Adipocyte (in vitro differentiated cells): ENCODE data around the gene C1QTNF6.

Experiments used
- DNase-seq: peaks from one replicate; pipeline ENCODE4 v3.0.0-alpha.2; 2015; ENCODE audit warnings: low read depth
- H3K27me3 ChIP-seq: replicated peaks from 2 replicates; pipeline ENCODE4 v1.7.0; 2013; ENCODE audit warnings: mild to moderate bottlenecking, low read length, moderate library complexity; ENCODE audit not compliant: control insufficient read depth, insufficient read depth
- H3K36me3 ChIP-seq: 2 replicates; pipeline ENCODE4 v1.7.0; 2013; ENCODE audit warnings: low read length, mild to moderate bottlenecking, moderate library complexity; ENCODE audit not compliant: control insufficient read depth, insufficient read depth, severe bottlenecking
- H3K4me1 ChIP-seq: 2 replicates; pipeline ENCODE4 v1.7.0; 2013; ENCODE audit warnings: mild to moderate bottlenecking, low read length, moderate library complexity; ENCODE audit not compliant: control insufficient read depth, insufficient read depth
- H3K4me3 ChIP-seq: 2 replicates; pipeline ENCODE4 v1.7.0; 2013; ENCODE audit warnings: mild to moderate bottlenecking, low read length, moderate library complexity
- H3K9ac ChIP-seq: 2 replicates; pipeline ENCODE4 v1.7.0; 2013; ENCODE audit warnings: mild to moderate bottlenecking, low read length, moderate library complexity
- H3K9me3 ChIP-seq: 2 replicates; pipeline ENCODE4 v1.7.0; 2013; ENCODE audit warnings: mild to moderate bottlenecking, low read length, moderate library complexity; ENCODE audit not compliant: control insufficient read depth

Gene C1QTNF6

GRCh38 chr22:37169406-37169805 lies 18.6 kb downstream of the C1QTNF6 start:
- Histone ChIP-seq H3K36me3 (no peaks in the 10 kb centered on the region), H3K9ac (no peak overlapping the region), H3K9me3 (no peaks in the 10 kb centered on the region), H3K27me3 (no peaks in the 10 kb centered on the region), H3K4me1 (peaks cover 29% of the 10 kb centered on the region), H3K4me3 (no peak overlapping the region)
- DNase-seq = no peak

DNA sequence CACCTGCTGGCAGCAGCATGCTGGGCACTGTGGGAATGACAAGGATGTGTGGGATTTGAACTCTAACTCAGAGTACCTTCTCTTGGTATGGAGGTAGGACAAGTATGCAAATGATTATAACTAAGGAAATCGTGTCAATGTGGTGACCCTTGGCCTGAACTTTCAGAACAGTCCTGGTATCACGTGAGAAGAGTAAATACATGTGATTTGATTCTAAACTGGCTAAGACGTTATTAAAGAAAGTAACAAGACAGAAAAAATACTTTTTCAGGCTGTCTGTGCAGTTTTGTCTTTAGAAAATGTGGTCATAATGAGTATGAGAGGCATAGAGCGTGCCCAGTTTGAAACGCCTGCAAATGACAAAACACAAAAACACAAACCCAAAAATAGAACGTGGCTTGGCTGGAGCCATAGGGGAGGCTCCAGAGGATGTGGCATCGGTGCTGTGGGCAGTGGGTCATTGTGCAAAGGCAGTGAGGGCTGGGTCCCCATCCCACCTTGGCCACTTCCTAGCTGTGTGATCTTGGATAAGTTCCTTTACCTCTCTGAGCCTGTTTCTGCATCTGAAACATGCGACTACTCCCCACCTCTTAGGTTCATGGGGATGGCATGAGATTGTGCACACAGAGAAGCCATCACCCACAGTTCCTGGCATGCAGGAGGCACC lies 19.9 kb downstream of the C1QTNF6 start:
- Histone ChIP-seq H3K4me3 (no peak overlapping the region), H3K9ac (no peak overlapping the region), H3K9me3 (no peaks in the 10 kb centered on the region), H3K4me1 (peaks cover 16% of the 10 kb centered on the region), H3K27me3 (peaks cover 5% of the 10 kb centered on the region), H3K36me3 (no peaks in the 10 kb centered on the region)
- DNase-seq = no peak

- Histone ChIP-seq H3K36me3 (no peaks in the 10 kb centered on the region), H3K4me1 (peaks cover 12% of the 10 kb centered on the region), H3K4me3 (no peak overlapping the region), H3K9ac (peak overlapping the region; percentile 63), H3K27me3 (peaks cover 5% of the 10 kb centered on the region), H3K9me3 (no peaks in the 10 kb centered on the region)
- DNase-seq = no peak
Measured at GRCh38 chr22:37167176-37167980, 20.7 kb downstream of the C1QTNF6 start.

- Histone ChIP-seq H3K27me3 (peaks cover 9% of the 10 kb centered on the region), H3K4me1 (peaks cover 12% of the 10 kb centered on the region), H3K4me3 (no peak overlapping the region), H3K36me3 (no peaks in the 10 kb centered on the region), H3K9me3 (no peaks in the 10 kb centered on the region), H3K9ac (peak overlapping the region; percentile 63)
- DNase-seq = peak; percentile 90
Measured at GRCh38 chr22:37166675-37167066, 21.4 kb downstream of the C1QTNF6 start.

GRCh38 chr22:37165940-37166674 lies 21.9 kb downstream of the C1QTNF6 start:
- Histone ChIP-seq H3K9me3 (no peaks in the 10 kb centered on the region), H3K4me3 (no peak overlapping the region), H3K9ac (no peak overlapping the region), H3K27me3 (peaks cover 15% of the 10 kb centered on the region), H3K36me3 (no peaks in the 10 kb centered on the region), H3K4me1 (peaks cover 12% of the 10 kb centered on the region)
- no peak for DNase-seq

DNA sequence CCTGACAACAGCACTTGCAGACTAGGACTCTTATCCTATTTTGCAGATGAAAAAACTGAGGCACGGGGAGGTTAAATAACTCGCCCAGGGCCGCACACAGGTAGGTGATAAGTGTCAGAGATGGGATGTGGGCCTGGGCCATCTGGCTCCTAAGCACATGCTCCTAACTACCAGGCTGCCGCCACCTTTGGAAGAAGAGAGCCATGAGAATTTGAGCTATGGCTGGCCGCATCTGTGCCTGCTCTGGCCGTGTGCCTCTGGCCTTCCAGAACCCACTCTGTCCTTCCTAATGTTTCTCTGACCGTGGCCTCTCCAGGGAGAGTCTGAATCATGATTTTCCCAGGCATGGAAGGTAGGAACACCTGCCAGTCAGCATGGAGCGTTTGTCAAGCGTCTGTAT lies 23.0 kb downstream of the C1QTNF6 start:
- Histone ChIP-seq H3K4me3 (no peak overlapping the region), H3K36me3 (no peaks in the 10 kb centered on the region)
- no peak for DNase-seq

GRCh38 chr22:37164505-37164887 lies 23.6 kb downstream of the C1QTNF6 start:
- no peak overlapping the region for H3K9ac ChIP-seq
- no peaks in the 10 kb centered on the region for H3K9me3 ChIP-seq
- H3K4me1 ChIP-seq = peaks cover 4% of the 10 kb centered on the region
- peaks cover 26% of the 10 kb centered on the region for H3K27me3 ChIP-seq
- no peak for DNase-seq
- H3K4me3 ChIP-seq = no peak overlapping the region
- no peaks in the 10 kb centered on the region for H3K36me3 ChIP-seq

More for the DNA sequence above, 23.0 kb downstream of the C1QTNF6 start:
- H3K4me1 ChIP-seq = peaks cover 4% of the 10 kb centered on the region
- H3K9ac ChIP-seq = no peak overlapping the region
- H3K9me3 ChIP-seq = no peaks in the 10 kb centered on the region
- H3K27me3 ChIP-seq = peaks cover 21% of the 10 kb centered on the region

- Histone ChIP-seq H3K36me3 (no peaks in the 10 kb centered on the region), H3K9me3 (no peaks in the 10 kb centered on the region), H3K4me3 (no peak overlapping the region), H3K4me1 (peaks cover 4% of the 10 kb centered on the region), H3K9ac (no peak overlapping the region), H3K27me3 (peaks cover 32% of the 10 kb centered on the region)
- no peak for DNase-seq
Measured at GRCh38 chr22:37163575-37164504, 24.2 kb downstream of the C1QTNF6 start.

DNA sequence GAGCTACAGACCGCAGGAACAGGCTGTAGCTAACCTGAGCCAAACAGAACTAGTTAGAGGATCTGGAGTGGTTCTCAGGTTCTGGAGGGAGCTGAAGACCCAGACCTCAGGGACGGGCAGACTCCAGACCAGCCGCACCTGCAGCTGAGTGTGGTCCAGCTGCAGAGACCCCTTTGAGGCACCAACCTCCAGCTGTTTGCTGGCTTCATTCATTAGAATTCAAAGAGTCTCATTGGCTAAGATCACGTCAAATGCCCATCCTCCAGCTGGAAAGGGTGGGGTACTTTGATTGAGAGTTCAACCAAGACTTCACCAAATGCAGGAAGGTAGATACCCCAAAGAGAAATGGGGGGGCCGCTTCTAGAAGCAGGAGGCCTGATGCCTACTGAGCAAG lies 25.0 kb downstream of the C1QTNF6 start:
- DNase-seq = no peak
- Histone ChIP-seq H3K36me3 (no peaks in the 10 kb centered on the region), H3K9ac (no peak overlapping the region), H3K4me3 (no peak overlapping the region), H3K27me3 (peaks cover 37% of the 10 kb centered on the region), H3K9me3 (no peaks in the 10 kb centered on the region), H3K4me1 (peaks cover 4% of the 10 kb centered on the region)

- Histone ChIP-seq H3K9me3 (no peaks in the 10 kb centered on the region), H3K27me3 (peaks cover 43% of the 10 kb centered on the region), H3K36me3 (no peaks in the 10 kb centered on the region), H3K9ac (no peak overlapping the region), H3K4me1 (peaks cover 4% of the 10 kb centered on the region), H3K4me3 (no peak overlapping the region)
- no peak for DNase-seq
Measured at GRCh38 chr22:37162221-37163095, 25.6 kb downstream of the C1QTNF6 start.
